Effector memory CD8-positive, alpha-beta T cell (primary cell): ENCODE results near the gene ALDH3A2.

Experiments used
- ATAC-seq: fragments of 150-1000 bp; cut with Tn5 transposase; replicated peaks from 2 replicates; pipeline ENCODE4 v1.10.0; 2021; ENCODE audit warnings: mild to moderate bottlenecking, moderate library complexity
- DNase-seq, 3 experiments: peaks; one replicate each; pipeline ENCODE4 v3.0.0; 2021
- H3K27ac Mint-ChIP-seq, 2 donors: one replicate each; pipeline ENCODE4 v1.8.0; 2022; ENCODE audit warnings: mild to moderate bottlenecking in 2 of 2, mixed read lengths in 2 of 2, moderate library complexity in 2 of 2
- H3K27me3 Mint-ChIP-seq, 2 donors: one replicate each; pipeline ENCODE4 v1.8.0; 2022; ENCODE audit warnings: mixed read lengths in 2 of 2
- H3K36me3 Mint-ChIP-seq: one replicate; pipeline ENCODE4 v1.8.0; 2022; ENCODE audit warnings: mild to moderate bottlenecking, moderate library complexity, mixed read lengths; ENCODE audit not compliant: insufficient read depth
- H3K4me1 Mint-ChIP-seq, 2 donors: one replicate each; pipeline ENCODE4 v1.8.0; 2022; ENCODE audit warnings: low read depth in 2 of 2, mixed read lengths in 2 of 2
- H3K4me3 Mint-ChIP-seq, 2 donors: one replicate each; pipeline ENCODE4 v1.8.0; 2022; ENCODE audit warnings: mild to moderate bottlenecking in 2 of 2, mixed read lengths in 2 of 2, moderate library complexity in 2 of 2
- H3K9me3 Mint-ChIP-seq, 2 donors: one replicate each; pipeline ENCODE4 v1.8.0; 2022; ENCODE audit warnings: mixed read lengths in 2 of 2

ALDH3A2 gene

GRCh38 chr17:19641687-19642372, 6.7 kb upstream of the ALDH3A2 start:
- ATAC-seq (no peak), DNase-seq (no peak)
- Mint-ChIP-seq H3K4me3 (no peak overlapping the region), H3K36me3 (no peaks in the 10 kb centered on the region), H3K27me3 (peaks cover 8 to 10% of the 10 kb centered on the region in 2 donors), H3K27ac (no peak overlapping the region), H3K4me1 (peaks cover 4% of the 10 kb centered on the region in 2 donors), H3K9me3 (no peaks in the 10 kb centered on the region)

- DNase-seq (no peak), ATAC-seq (no peak)
- Mint-ChIP-seq H3K27ac (no peak overlapping the region), H3K27me3 (peaks cover 4 to 5% of the 10 kb centered on the region in 2 donors), H3K9me3 (no peaks in the 10 kb centered on the region), H3K4me1 (peaks cover 9 to 10% of the 10 kb centered on the region in 2 donors), H3K36me3 (no peaks in the 10 kb centered on the region), H3K4me3 (no peak overlapping the region)
These were observed 6.1 kb upstream of the ALDH3A2 start for GRCh38 chr17:19642373-19642893.

GRCh38 chr17:19644493-19645210, 3.9 kb upstream of the ALDH3A2 start:
- no peak for ATAC-seq
- Mint-ChIP-seq H3K27ac (no peak overlapping the region), H3K9me3 (no peaks in the 10 kb centered on the region), H3K36me3 (peaks cover 20% of the 10 kb centered on the region), H3K4me3 (no peak overlapping the region), H3K4me1 (peaks cover 22 to 23% of the 10 kb centered on the region in 2 donors), H3K27me3 (no peaks in the 10 kb centered on the region)
- no peak for DNase-seq

GRCh38 chr17:19645734-19646201, 2.8 kb upstream of the ALDH3A2 start:
- ATAC-seq (no peak), DNase-seq (peak; percentile 50 to 59 (median 52))
- no peak overlapping the region for H3K27ac Mint-ChIP-seq
- no peaks in the 10 kb centered on the region for H3K27me3 Mint-ChIP-seq
- H3K4me3 Mint-ChIP-seq, result no peak overlapping the region
- H3K36me3 Mint-ChIP-seq, result peaks cover 20% of the 10 kb centered on the region
- H3K9me3 Mint-ChIP-seq, result no peaks in the 10 kb centered on the region
- peaks cover 25 to 31% of the 10 kb centered on the region in 2 donors for H3K4me1 Mint-ChIP-seq

- Mint-ChIP-seq H3K4me1 (peaks cover 27 to 35% of the 10 kb centered on the region in 2 donors), H3K27ac (peak overlapping the region; percentile 95 to 96), H3K27me3 (no peaks in the 10 kb centered on the region), H3K9me3 (no peaks in the 10 kb centered on the region), H3K4me3 (peak overlapping the region; percentile 94 to 99), H3K36me3 (peaks cover 21% of the 10 kb centered on the region)
- ATAC-seq, result no peak
- no peak for DNase-seq
These were observed 1.5 kb upstream of the ALDH3A2 start for GRCh38 chr17:19646788-19647696.

- Mint-ChIP-seq H3K36me3 (peaks cover 24% of the 10 kb centered on the region), H3K27me3 (no peaks in the 10 kb centered on the region), H3K4me3 (peak overlapping the region; percentile 94 to 99), H3K4me1 (peaks cover 27 to 34% of the 10 kb centered on the region in 2 donors), H3K27ac (peak overlapping the region; percentile 95 to 96), H3K9me3 (no peaks in the 10 kb centered on the region)
- peak in 2 of 3 experiments; percentile 24 to 28 for DNase-seq
- peak; percentile 40 for ATAC-seq
These were observed 665 bp upstream of the ALDH3A2 start for GRCh38 chr17:19647697-19648474.

- Mint-ChIP-seq H3K4me3 (peak overlapping the region; percentile 94 to 99), H3K36me3 (peaks cover 26% of the 10 kb centered on the region), H3K27ac (peak overlapping the region; percentile 95 to 96), H3K27me3 (no peaks in the 10 kb centered on the region), H3K4me1 (peaks cover 27 to 34% of the 10 kb centered on the region in 2 donors), H3K9me3 (no peaks in the 10 kb centered on the region)
- DNase-seq, result no peak
- no peak for ATAC-seq
These were observed 657 bp downstream of the ALDH3A2 start for GRCh38 chr17:19649274-19649541.

- H3K9me3 Mint-ChIP-seq, result no peaks in the 10 kb centered on the region
- H3K27me3 Mint-ChIP-seq, result no peaks in the 10 kb centered on the region
- no peak overlapping the region for H3K27ac Mint-ChIP-seq
- H3K4me1 Mint-ChIP-seq, result peaks cover 26 to 34% of the 10 kb centered on the region in 2 donors
- DNase-seq (no peak), ATAC-seq (no peak)
- H3K36me3 Mint-ChIP-seq, result peaks cover 32% of the 10 kb centered on the region
- peak overlapping the region; percentile 94 to 99 for H3K4me3 Mint-ChIP-seq
These were observed 2.3 kb downstream of the ALDH3A2 start for GRCh38 chr17:19650826-19651225.

GRCh38 chr17:19651451-19652238, 3.1 kb downstream of the ALDH3A2 start:
- DNase-seq (no peak), ATAC-seq (no peak)
- Mint-ChIP-seq H3K4me1 (peaks cover 23 to 34% of the 10 kb centered on the region in 2 donors), H3K4me3 (no peak overlapping the region), H3K27me3 (no peaks in the 10 kb centered on the region), H3K9me3 (no peaks in the 10 kb centered on the region), H3K36me3 (peaks cover 32% of the 10 kb centered on the region), H3K27ac (peak overlapping the region in 1 of 2 donors; percentile 33)

- Mint-ChIP-seq H3K36me3 (peaks cover 30% of the 10 kb centered on the region), H3K4me3 (no peak overlapping the region), H3K27ac (no peak overlapping the region), H3K4me1 (peaks cover 17 to 27% of the 10 kb centered on the region in 2 donors), H3K9me3 (no peaks in the 10 kb centered on the region), H3K27me3 (no peaks in the 10 kb centered on the region)
- DNase-seq (no peak), ATAC-seq (no peak)
These were observed 4.0 kb downstream of the ALDH3A2 start for GRCh38 chr17:19652595-19652994.

- Mint-ChIP-seq H3K9me3 (no peaks in the 10 kb centered on the region), H3K4me1 (peaks cover 8 to 18% of the 10 kb centered on the region in 2 donors), H3K27me3 (no peaks in the 10 kb centered on the region), H3K36me3 (peaks cover 20% of the 10 kb centered on the region), H3K4me3 (no peak overlapping the region), H3K27ac (no peak overlapping the region)
- ATAC-seq (no peak), DNase-seq (no peak)
These were observed 5.9 kb downstream of the ALDH3A2 start for GRCh38 chr17:19654342-19654886.

GRCh38 chr17:19654896-19655295, 6.3 kb downstream of the ALDH3A2 start:
- Mint-ChIP-seq H3K36me3 (peaks cover 21% of the 10 kb centered on the region), H3K9me3 (no peaks in the 10 kb centered on the region), H3K4me1 (peaks cover 5 to 13% of the 10 kb centered on the region in 2 donors), H3K4me3 (no peak overlapping the region), H3K27ac (no peak overlapping the region), H3K27me3 (no peaks in the 10 kb centered on the region)
- ATAC-seq (no peak), DNase-seq (no peak)
